WERI-Rb-1 (cell line): ENCODE results near the gene ATRN.

Experiments
- DNase-seq: peaks from one replicate; pipeline ENCODE4 v3.0.0-alpha.2; 2020
- H3K27ac ChIP-seq: fragments of 250-450 bp; sonication (Bioruptor Pico); 2 replicates; pipeline ENCODE4 v1.5.1; 2020; ENCODE audit warnings: mild to moderate bottlenecking, moderate library complexity
- H3K27me3 ChIP-seq: fragments of 250-450 bp; sonication (Bioruptor Pico); 2 replicates; pipeline ENCODE4 v1.5.1; 2021; ENCODE audit warnings: mild to moderate bottlenecking, low read depth, moderate library complexity; ENCODE audit not compliant: insufficient read depth, severe bottlenecking
- H3K36me3 ChIP-seq: fragments of 250-450 bp; sonication (Bioruptor Pico); 2 replicates; pipeline ENCODE4 v1.5.1; 2020; ENCODE audit warnings: mild to moderate bottlenecking, moderate library complexity
- H3K4me3 ChIP-seq: 2 replicates; pipeline ENCODE4 v1.5.1; 2011; ENCODE audit warnings: low read depth, mild to moderate bottlenecking, control low read depth, low read length
- H3K9me3 ChIP-seq: fragments of 250-450 bp; sonication (Bioruptor Pico); 2 replicates; pipeline ENCODE4 v1.5.1; 2021; ENCODE audit warnings: mild to moderate bottlenecking, moderate library complexity; ENCODE audit not compliant: severe bottlenecking
- CTCF ChIP-seq: IDR thresholded peaks from 2 replicates; pipeline ENCODE4 v1.5.1; 2011; ENCODE audit warnings: low read depth, mild to moderate bottlenecking, control low read depth, inconsistent platforms, low read length

Gene ATRN

GRCh38 chr20:3655131-3655405 is 184.2 kb downstream of the ATRN start:
- H3K4me3 ChIP-seq: no peak overlapping the region
- no peak for DNase-seq
- peaks cover 4% of the 10 kb centered on the region for H3K9me3 ChIP-seq
- TF ChIP-seq CTCF: no peak
- no peak overlapping the region for H3K27ac ChIP-seq
- no peaks in the 10 kb centered on the region for H3K36me3 ChIP-seq
- H3K27me3 ChIP-seq: no peaks in the 10 kb centered on the region

GRCh38 chr20:3658019-3658715 is 187.3 kb downstream of the ATRN start:
- H3K9me3 ChIP-seq: peaks cover 4% of the 10 kb centered on the region
- no peak overlapping the region for H3K27ac ChIP-seq
- no peak overlapping the region for H3K4me3 ChIP-seq
- no peaks in the 10 kb centered on the region for H3K36me3 ChIP-seq
- DNase-seq: no peak
- H3K27me3 ChIP-seq: peaks cover 9% of the 10 kb centered on the region
- no peak for TF ChIP-seq CTCF

- DNase-seq: no peak
- peaks cover 9% of the 10 kb centered on the region for H3K27me3 ChIP-seq
- peaks cover 4% of the 10 kb centered on the region for H3K9me3 ChIP-seq
- H3K27ac ChIP-seq: no peak overlapping the region
- TF ChIP-seq CTCF: no peak
- H3K36me3 ChIP-seq: no peaks in the 10 kb centered on the region
- no peak overlapping the region for H3K4me3 ChIP-seq
These were observed 188.1 kb downstream of the ATRN start for GRCh38 chr20:3658716-3659491.

- peaks cover 4% of the 10 kb centered on the region for H3K9me3 ChIP-seq
- peak; percentile 48 for DNase-seq
- H3K27ac ChIP-seq: no peak overlapping the region
- peak; percentile 47 for TF ChIP-seq CTCF
- peaks cover 9% of the 10 kb centered on the region for H3K27me3 ChIP-seq
- no peak overlapping the region for H3K4me3 ChIP-seq
- H3K36me3 ChIP-seq: no peaks in the 10 kb centered on the region
These were observed 188.9 kb downstream of the ATRN start for GRCh38 chr20:3659492-3660261.

GRCh38 chr20:3660262-3661059 is 189.6 kb downstream of the ATRN start:
- H3K27me3 ChIP-seq: peaks cover 9% of the 10 kb centered on the region
- H3K4me3 ChIP-seq: peak overlapping the region; percentile 30
- no peaks in the 10 kb centered on the region for H3K36me3 ChIP-seq
- TF ChIP-seq CTCF: no peak
- DNase-seq: peak; percentile 4
- peaks cover 2% of the 10 kb centered on the region for H3K9me3 ChIP-seq
- H3K27ac ChIP-seq: no peak overlapping the region
